Esophagus muscularis mucosa (tissue), 4 donors: Measurements from ENCODE around the gene LMX1B. TPM values are rescaled to one million over a fixed set of nuclear protein-coding genes. Genes with fewer than 3 reads are reported as not detected.

Experiments
- DNase-seq: peaks from one replicate; pipeline ENCODE4 v3.0.0-alpha.2; 2017; ENCODE audit errors: extremely low spot score
- H3K27ac ChIP-seq, 4 donors: fragments of 200-600 bp; sonication (generic); replicated peaks in 1 of 4; 1 replicate in 3 of 4; 2 replicates in 1 of 4; pipeline ENCODE4 v1.5.1; 2016 to 2019; ENCODE audit warnings: mild to moderate bottlenecking in 1 of 4
- H3K27me3 ChIP-seq, 4 donors: fragments of 200-600 bp; sonication (generic); one replicate each; pipeline versions ENCODE4 v1.5.1 to v1.6.0; 2016 to 2019
- H3K36me3 ChIP-seq, 4 donors: fragments of 200-600 bp; sonication (generic); one replicate each; pipeline ENCODE4 v1.5.1; 2016 to 2019
- H3K4me1 ChIP-seq, 4 donors: fragments of 200-600 bp; sonication (generic); one replicate each; pipeline ENCODE4 v1.5.1; 2016 to 2019
- H3K4me3 ChIP-seq, 4 donors: fragments of 200-600 bp; sonication (generic); 1 replicate in 2 of 4; 2 replicates in 2 of 4; pipeline ENCODE4 v1.5.1; 2016 to 2019; ENCODE audit warnings: mild to moderate bottlenecking in 4 of 4, moderate library complexity in 1 of 4
- H3K9me3 ChIP-seq, 4 donors: fragments of 200-600 bp; sonication (generic); 1 replicate in 3 of 4; 2 replicates in 1 of 4; pipeline ENCODE4 v1.5.1; 2016 to 2019
- EP300 ChIP-seq: sonication (generic); formaldehyde crosslinking; IDR thresholded peaks from one replicate; pipeline ENCODE4 v1.6.1; 2017; ENCODE audit warnings: antibody characterized with exemption
- POLR2A ChIP-seq: fragments of 450-650 bp; IDR thresholded peaks from one replicate; pipeline ENCODE4 v1.6.1; 2017; ENCODE audit warnings: antibody characterized with exemption, moderate library complexity, mild to moderate bottlenecking, low read depth
- POLR2AphosphoS5 ChIP-seq, 2 donors: sonication (generic); formaldehyde crosslinking; IDR thresholded peaks; one replicate each; pipeline ENCODE4 v1.6.1; 2017; ENCODE audit warnings: antibody characterized with exemption in 2 of 2
- WGBS: methylation state at CpG from one replicate; pipeline ENCODE4 v1.1.5; 2018; 5-methylcytosine and 5-hydroxymethylcytosine counted together
- intact Hi-C: fragments of 100-400 bp; cut with DNase I; formaldehyde crosslinking; loops from one replicate; pipeline ENCODE4 v1.15.1; 2023
- total RNA-seq, 4 donors: library from RNA; depleted of rRNA; stranded (reverse); fragments of >200 nt; gene quantifications; one replicate each; pipeline versions ENCODE4 v1.1.0 to v1.2.1, GENCODE V29; 2016
- TF ChIP-seq, protein P1 (sequence below), 3 experiments: fragments of 200-600 bp in 2 of 3; fragments of 450-650 bp in 1 of 3; sonication (generic) in 2 of 3; IDR thresholded peaks; one replicate each; pipeline ENCODE4 v1.5.1; 2017 to 2019; ENCODE audit warnings: antibody characterized with exemption in 3 of 3, mild to moderate bottlenecking in 2 of 3, moderate library complexity in 1 of 3

LMX1B gene
- total RNA-seq, 4 donors from 2014 or later: under 0.01 to 0.66 (median 0.24) TPM

DNA sequence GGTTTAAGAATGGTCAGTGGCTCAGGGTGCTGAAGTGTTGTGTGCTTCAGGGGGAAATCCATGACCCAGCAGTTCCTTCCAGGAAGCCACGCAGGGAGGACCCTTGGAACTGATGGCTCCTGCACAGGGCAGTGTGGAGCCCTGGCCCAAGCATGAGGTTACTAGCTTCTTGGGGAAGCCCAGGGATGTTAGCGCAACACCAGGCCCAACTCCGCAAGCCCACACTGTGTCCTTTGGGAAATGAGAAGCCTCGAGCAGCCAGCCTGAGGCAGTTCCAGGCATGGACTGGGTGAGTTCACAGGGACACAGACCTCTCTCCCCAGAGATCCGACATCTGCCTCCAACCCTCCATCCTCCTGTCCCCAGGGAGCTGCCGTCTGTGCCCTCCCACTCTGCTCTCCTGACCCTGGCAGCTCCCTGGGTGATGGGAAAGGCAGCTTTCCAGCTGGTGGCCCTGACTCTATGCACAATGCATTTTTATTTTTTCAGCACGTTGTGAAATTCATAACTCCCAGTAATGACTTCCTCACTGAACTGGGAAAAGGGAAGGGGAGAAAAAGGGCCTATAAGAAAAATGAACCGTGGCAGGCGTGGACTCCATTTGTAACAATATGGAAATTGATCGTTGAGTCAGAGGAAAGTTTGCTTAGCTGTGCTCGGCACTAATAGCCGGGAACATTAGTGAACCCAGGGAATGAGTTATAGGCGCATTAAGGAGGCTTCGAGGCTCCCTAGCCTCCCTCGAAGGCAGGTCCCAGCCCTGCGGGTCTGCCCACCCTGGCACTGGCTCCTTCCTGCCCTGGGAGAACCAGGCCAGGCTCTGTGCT is 34.1 kb downstream of the LMX1B start:
- no peaks in the 10 kb centered on the region for H3K9me3 ChIP-seq
- H3K27me3 ChIP-seq: peaks cover 0 to 94% (median 8%) of the 10 kb centered on the region in 4 donors
- no peak overlapping the region for H3K4me3 ChIP-seq
- TF ChIP-seq POLR2AphosphoS5 (IDR thresholded peaks at IDR 0.05): no peak
- TF ChIP-seq, protein P1, sequence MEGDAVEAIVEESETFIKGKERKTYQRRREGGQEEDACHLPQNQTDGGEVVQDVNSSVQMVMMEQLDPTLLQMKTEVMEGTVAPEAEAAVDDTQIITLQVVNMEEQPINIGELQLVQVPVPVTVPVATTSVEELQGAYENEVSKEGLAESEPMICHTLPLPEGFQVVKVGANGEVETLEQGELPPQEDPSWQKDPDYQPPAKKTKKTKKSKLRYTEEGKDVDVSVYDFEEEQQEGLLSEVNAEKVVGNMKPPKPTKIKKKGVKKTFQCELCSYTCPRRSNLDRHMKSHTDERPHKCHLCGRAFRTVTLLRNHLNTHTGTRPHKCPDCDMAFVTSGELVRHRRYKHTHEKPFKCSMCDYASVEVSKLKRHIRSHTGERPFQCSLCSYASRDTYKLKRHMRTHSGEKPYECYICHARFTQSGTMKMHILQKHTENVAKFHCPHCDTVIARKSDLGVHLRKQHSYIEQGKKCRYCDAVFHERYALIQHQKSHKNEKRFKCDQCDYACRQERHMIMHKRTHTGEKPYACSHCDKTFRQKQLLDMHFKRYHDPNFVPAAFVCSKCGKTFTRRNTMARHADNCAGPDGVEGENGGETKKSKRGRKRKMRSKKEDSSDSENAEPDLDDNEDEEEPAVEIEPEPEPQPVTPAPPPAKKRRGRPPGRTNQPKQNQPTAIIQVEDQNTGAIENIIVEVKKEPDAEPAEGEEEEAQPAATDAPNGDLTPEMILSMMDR (IDR thresholded peaks at IDR 0.05): no peak
- no peaks in the 10 kb centered on the region for H3K36me3 ChIP-seq
- no peak for DNase-seq
- no peak overlapping the region for H3K27ac ChIP-seq
- intact Hi-C loops: no loop called here
- WGBS: 73% methylated on average over 15 of the region's 16 CpGs
- no peaks in the 10 kb centered on the region for H3K4me1 ChIP-seq

DNA sequence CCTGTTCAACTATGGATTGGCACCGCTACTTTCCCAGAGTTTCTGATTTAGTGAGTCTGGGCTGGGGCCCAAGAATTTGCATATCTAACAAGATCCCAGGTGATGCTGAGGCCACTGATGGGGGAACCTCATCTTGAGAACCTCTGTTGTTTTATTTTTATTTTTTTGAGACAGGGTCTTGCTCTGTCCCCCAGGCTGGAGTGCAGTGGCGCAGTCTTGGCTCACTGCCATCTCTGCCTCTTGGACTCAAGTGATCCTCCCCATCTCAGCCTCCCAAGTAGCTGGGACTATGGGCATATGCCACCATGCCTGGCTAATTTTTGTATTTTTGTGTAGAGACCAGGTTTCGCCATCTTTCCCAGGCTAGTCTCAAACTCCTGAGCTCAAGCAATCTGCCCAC is 35.7 kb downstream of the LMX1B start:
- Histone ChIP-seq H3K27me3 (peaks cover 0 to 92% (median 6%) of the 10 kb centered on the region in 4 donors), H3K4me1 (no peaks in the 10 kb centered on the region), H3K27ac (no peak overlapping the region), H3K4me3 (no peak overlapping the region), H3K9me3 (no peaks in the 10 kb centered on the region), H3K36me3 (no peaks in the 10 kb centered on the region)
- no peak for DNase-seq
- intact Hi-C loops: no loop called here
- 88% methylated on average over 3 of the region's 3 CpGs for WGBS
- no peak for TF ChIP-seq POLR2AphosphoS5 (IDR thresholded peaks at IDR 0.05)
- no peak for TF ChIP-seq EP300
- TF ChIP-seq POLR2A: no peak
- TF ChIP-seq, protein P1 (IDR thresholded peaks at IDR 0.05): no peak

DNA sequence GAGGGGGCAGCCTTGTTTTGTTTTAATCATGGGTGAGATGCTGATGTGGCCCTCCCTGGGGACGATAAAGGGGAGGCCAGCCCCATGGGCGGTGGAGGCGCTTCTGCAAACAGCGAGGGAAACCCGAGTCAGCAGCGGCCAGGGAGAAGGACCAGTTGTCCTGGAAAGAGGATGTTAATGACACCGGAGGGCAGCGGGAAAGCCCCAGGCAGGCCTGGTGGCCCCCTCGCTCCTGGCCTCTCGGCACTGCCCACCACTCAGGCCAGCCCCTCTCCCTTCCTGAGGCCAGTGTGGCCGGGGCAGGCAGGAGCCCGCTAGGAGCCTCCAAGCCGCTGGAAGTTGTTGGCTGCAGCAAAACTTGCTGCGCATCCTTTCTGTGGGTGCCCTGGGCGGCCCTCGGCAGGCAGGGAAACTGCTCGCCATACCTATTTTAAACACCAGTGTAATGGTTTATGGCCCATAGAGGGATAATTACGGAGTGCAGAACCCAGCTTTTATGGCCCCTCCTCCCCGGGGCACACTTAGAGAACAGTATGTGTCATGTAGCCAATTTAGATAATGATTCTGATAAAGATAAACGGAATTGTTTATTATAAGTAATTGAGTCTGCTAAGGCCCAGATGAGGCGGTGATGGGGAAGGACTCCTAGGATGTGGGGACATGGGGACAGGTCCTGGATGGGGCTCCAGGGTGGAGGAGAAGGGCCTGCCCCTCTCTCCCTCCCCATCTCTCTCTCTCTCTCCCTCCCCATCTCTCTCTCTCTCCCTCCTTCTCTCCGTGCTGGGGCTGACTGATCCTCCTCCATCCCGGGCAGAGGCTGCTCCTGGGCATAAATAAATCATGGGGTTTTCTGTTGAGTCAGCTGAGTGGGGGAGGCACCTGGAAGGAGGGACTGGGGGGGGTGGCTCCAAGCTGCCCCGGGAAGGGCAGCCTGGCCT is 36.9 kb downstream of the LMX1B start:
- TF ChIP-seq EP300 (no peak), POLR2A (no peak), POLR2AphosphoS5 (IDR thresholded peaks at IDR 0.05) (no peak)
- TF ChIP-seq, protein P1 (IDR thresholded peaks at IDR 0.05): no peak
- Histone ChIP-seq H3K4me3 (no peak overlapping the region), H3K27me3 (peaks cover 0 to 90% (median 6%) of the 10 kb centered on the region in 4 donors), H3K36me3 (no peaks in the 10 kb centered on the region), H3K4me1 (no peaks in the 10 kb centered on the region), H3K27ac (no peak overlapping the region), H3K9me3 (no peaks in the 10 kb centered on the region)
- intact Hi-C loops: no loop called here
- 51% methylated on average over 24 of the region's 24 CpGs for WGBS
- DNase-seq: no peak

DNA sequence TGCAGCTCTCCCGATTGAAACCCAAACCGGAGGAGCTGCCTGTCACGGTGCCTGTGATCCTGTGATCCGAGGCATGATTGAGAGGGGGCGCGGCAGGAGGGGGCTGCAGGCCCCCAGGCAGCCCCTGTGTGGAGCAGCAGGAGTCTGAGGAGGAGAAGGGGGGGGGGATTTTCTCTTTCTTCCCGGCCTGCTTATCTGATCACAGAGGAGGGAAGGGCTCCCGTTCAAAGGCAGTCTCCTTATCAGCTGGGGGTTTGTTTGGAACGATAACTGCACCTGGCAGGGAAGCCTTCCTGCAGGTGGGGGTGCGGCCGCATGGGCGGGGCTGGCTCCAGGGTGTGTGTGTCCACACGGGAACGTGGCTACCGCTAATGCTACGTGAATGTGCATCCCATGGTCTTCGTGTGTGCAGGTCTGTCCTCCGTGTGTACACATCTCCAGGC is 38.4 kb downstream of the LMX1B start:
- Histone ChIP-seq H3K9me3 (no peaks in the 10 kb centered on the region), H3K27me3 (peaks cover 0 to 85% (median 6%) of the 10 kb centered on the region in 4 donors), H3K4me3 (no peak overlapping the region), H3K36me3 (no peaks in the 10 kb centered on the region), H3K27ac (no peak overlapping the region), H3K4me1 (no peaks in the 10 kb centered on the region)
- no peak for DNase-seq
- intact Hi-C loops: no loop called here
- WGBS: 11% methylated on average over 17 of the region's 18 CpGs
- TF ChIP-seq EP300 (no peak), POLR2AphosphoS5 (IDR thresholded peaks at IDR 0.05) (no peak), POLR2A (no peak)
- TF ChIP-seq, protein P1 (IDR thresholded peaks at IDR 0.05): no peak
